Measurements from ENCODE around the gene IDUA.

Gene IDUA

DNA sequence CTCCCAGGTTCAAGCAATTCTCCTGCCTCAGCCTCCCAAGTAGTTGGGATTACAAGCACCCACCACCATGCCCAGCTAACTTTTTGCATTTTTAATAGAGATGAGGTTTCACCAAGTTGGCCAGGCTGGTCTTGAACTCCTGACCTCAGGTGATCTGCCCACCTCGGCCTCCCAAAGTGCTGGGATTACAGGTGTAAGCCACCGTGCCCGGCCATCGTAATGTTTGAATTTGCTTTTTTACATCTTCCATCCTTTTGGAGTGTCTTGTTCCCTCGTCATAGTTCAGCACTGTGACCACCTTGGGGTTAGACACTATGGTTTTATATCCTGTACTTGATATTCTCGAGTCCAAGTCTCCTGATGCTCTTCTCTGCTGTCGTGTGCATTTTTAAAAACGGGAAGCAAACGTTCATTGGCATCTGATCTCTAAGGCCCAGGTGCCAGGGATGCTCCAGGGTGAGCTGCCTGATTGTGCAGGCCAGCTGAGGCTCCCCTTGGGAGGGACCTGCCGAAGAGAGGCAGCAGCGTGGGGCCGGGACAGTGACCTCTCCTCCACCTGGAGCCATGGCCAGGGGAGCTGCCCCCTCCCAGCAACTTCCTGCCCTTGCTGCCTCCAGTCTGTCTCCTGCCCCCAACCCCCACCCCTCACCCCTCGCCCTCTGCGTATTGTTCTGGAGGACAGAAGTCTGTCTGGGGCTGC, 30.2 kb upstream of the IDUA start:
- DNase-seq (ENCODE audit: low read depth) = no peak

- no peak for DNase-seq (ENCODE audit: low read depth)
These were observed 29.6 kb upstream of the IDUA start for GRCh38 chr4:957231-957580.

- DNase-seq (ENCODE audit: low read depth) = no peak
These were observed 29.1 kb upstream of the IDUA start for GRCh38 chr4:957581-958313.

- DNase-seq (ENCODE audit: low read depth) = no peak
These were observed 28.6 kb upstream of the IDUA start for GRCh38 chr4:958314-958665.

- DNase-seq (ENCODE audit: low read depth) = no peak
These were observed 28.0 kb upstream of the IDUA start for GRCh38 chr4:958696-959337.

- DNase-seq (ENCODE audit: low read depth) = no peak
These were observed 27.3 kb upstream of the IDUA start for GRCh38 chr4:959338-960139.

GRCh38 chr4:960140-960635, 26.7 kb upstream of the IDUA start:
- no peak for DNase-seq (ENCODE audit: low read depth)

GRCh38 chr4:960636-961350, 26.1 kb upstream of the IDUA start:
- no peak for DNase-seq (ENCODE audit: low read depth)

DNA sequence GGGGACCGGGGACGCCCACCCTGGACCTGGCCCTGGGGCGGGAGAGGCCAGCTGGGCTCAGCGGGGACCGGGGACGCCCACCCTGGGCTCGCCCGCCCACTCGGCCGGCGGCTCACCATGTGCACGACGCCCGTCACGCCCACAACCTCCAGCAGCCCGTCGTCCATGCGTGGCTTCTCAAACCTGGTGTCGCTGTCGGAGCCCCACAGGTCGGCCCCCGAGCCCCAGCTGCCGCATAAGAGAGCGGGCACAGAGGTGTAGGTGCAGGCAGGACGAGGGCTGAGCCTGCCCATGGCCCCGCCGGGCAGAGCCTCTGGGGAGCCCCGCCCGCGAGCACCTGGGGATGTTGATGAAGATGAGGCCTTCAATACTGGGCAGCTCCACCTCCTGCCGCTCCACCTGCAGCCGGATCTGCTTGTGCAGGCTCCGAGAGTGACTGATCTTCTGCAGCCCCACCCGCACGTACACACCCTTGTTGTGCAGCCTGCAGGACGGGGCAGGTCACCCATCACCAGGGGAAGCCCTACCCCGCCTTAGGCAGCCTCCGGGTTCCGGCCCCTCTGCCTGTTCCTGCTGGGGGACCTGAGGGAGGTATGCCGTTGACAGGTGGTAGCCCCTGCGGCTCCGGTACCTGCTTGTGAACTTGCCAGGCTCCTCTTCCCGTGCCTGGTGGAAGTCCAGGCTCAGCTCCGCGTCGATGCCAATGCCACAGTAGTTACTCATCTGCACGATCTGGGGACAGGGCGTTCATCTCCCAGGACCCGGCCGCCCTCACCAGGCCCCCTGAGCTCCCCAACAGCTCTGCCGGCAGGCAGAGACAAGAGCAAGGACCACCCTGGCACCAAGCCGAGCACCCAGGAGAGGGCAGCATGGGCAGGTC, 25.3 kb upstream of the IDUA start:
- DNase-seq (ENCODE audit: low read depth) = no peak

DNA sequence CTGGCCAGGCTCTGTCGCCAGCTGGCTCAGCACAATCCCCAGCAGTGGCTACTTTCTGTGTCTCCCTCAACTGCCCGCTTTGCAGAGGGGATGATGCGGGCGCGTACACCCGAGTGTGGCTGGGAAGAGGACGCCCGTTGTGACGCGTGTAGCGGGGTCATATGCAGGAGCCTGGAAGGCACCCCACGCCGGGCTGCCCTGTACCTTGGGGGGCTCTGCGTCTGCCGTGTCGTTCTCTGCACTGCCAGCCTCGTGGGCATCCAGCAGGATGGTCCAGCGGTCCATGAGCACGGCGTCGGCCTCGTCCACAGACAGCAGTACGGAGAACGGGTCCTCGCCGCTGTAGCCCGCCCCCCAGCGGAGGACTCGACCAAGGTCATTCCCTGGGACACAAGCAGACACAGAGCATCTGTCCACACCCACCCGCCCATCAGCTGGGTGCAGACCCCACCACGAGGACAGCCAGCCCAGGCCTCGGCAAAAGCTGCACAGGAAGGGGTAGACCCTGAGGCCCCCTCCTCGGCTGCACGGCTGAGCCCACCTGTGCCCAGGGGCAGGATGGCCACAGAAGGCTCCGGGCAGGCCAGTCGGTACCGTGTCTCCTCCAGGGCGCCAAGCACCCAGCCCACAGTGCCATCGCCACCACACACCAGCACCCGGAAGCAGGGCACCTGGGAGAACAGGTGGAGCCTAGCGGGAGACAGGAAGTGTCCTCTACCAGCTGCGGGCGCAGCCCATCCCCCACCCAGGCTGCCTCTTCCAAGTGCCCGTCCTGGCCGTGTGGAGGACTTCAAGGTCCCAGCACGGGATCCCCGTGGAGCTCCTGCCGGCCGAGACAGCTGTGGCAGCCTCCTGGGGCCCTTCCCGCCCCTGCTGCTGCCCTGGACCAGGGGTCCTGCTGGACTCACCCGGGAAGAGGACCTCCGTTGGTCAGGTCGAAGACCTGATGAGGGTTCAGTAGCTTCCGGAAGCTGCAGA, 24.3 kb upstream of the IDUA start:
- DNase-seq (ENCODE audit: low read depth) = no peak

GRCh38 chr4:963276-964225, 23.3 kb upstream of the IDUA start:
- DNase-seq (ENCODE audit: low read depth) = no peak

- no peak for DNase-seq (ENCODE audit: low read depth)
These were observed 22.4 kb upstream of the IDUA start for GRCh38 chr4:964346-965025.

DNA sequence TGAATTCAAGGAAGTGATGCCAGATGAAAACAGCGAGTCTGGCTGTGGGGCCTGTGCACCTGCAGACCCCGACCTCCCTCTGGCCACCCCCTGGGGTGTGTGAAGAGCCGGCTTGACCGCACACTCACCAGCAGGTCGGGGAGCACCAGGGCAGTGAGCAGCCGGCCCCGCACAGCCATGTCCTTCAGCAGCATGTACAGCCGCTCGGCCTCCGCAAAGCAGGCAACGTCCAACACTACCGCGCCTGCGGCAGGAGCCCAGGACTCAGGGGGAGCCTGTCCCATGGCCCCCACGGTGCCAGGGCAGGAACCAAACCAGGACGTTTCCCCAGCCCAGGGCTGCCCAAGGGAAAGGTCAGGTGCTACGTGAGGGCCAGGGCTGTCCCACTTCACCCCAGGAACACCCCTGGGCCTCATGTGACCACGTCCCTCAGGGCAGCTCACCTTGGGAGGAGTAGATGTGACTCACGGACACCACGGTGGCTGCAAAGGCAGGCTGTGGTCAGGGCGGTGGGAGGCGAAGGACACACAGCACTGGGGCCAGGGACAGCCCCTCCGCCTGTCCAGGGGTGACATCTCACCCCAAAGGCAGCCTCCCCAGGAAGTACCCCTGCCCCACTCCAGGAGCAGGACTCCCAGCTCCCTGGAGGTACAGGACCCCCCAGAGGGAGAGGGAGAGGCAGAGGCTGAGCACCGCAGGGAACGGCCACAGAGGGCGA, 21.6 kb upstream of the IDUA start:
- no peak for DNase-seq (ENCODE audit: low read depth)

- DNase-seq (ENCODE audit: low read depth) = no peak
These were observed 21.1 kb upstream of the IDUA start for GRCh38 chr4:965766-966134.

DNA sequence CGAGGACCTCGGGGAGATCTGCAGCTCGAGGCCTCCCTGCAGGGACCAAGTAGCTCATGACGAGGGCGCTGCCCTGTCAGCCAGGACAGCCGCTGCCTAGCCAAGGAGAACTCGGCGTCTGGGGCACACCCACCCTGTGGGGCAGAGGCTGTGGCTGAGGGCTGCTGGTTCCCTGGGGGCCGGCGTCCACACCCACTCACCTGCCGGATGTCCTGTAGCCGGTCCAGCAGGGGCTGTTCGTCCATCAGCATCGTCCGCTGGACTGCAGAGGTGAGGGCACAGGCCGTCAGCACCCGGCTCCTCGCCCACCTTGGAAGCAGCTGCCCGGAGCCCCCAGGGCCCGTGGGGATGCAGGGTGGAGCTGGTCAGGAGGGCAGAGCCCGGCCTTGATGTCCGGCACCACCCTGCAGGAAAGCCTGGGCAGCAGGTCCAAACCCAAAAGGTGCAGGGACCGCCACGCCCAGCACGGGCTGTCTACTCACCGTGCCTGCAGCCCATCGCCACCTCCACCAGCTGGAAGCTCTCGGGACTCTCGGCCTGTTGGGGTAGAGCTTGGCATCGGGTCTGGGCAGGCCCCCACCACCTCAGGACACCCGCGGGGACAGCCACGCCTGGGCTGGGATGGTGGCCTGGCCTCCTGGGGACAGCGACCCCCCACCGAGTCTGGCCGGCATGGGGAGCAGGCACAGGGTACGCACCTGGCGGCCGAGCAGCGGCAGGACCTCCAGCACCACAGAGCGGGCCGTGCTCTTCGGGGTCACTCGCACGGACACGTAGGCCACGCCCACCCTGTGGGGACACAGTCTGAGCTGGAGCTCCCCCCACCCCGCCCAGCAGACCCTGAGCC, 20.4 kb upstream of the IDUA start:
- DNase-seq (ENCODE audit: low read depth) = no peak

Measured in stimulated activated CD8-positive, alpha-beta memory T cell treated with anti-CD3 and anti-CD28 coated beads, Interleukin-7, amount 100 ng/mL, for 24 hours (primary cell).